Stimulated activated effector memory CD8-positive, alpha-beta T cell treated with anti-CD3 and anti-CD28 coated beads, Interleukin-12 subunit alpha, Interleukin-12 subunit beta, amount 100 ng/mL, for 72 hours (primary cell): Measurements from ENCODE around the gene CDHR5.
"Not testable (repeated sequence)": the region's sequence is repeated elsewhere in the genome, so short reads cannot be mapped to it uniquely, and the experiment has no call there.

Source experiments
- ATAC-seq: fragments of 150-1000 bp; cut with Tn5 transposase; 2 replicates; pipeline ENCODE4 v1.10.0; 2021
- DNase-seq, 2 donors: peaks; one replicate each; pipeline ENCODE4 v3.0.0; 2021 to 2022; ENCODE audit warnings: low spot score in 2 of 2
- H3K27ac Mint-ChIP-seq: one replicate; pipeline ENCODE4 v1.8.0; 2022; ENCODE audit warnings: mild to moderate bottlenecking, mixed read lengths
- H3K36me3 Mint-ChIP-seq: one replicate; pipeline ENCODE4 v1.8.0; 2022; ENCODE audit warnings: mild to moderate bottlenecking, mixed read lengths
- H3K4me1 Mint-ChIP-seq: one replicate; pipeline ENCODE4 v1.8.0; 2022; ENCODE audit warnings: mixed read lengths
- H3K4me3 Mint-ChIP-seq: one replicate; pipeline ENCODE4 v1.8.0; 2022; ENCODE audit warnings: mild to moderate bottlenecking, mixed read lengths
- H3K9me3 Mint-ChIP-seq: one replicate; pipeline ENCODE4 v1.8.0; 2022; ENCODE audit warnings: mixed read lengths

CDHR5 gene

GRCh38 chr11:576811-577610 lies 47.7 kb downstream of the CDHR5 start:
- ATAC-seq: no peak
- H3K4me1 Mint-ChIP-seq: peaks cover 60% of the 10 kb centered on the region

DNA sequence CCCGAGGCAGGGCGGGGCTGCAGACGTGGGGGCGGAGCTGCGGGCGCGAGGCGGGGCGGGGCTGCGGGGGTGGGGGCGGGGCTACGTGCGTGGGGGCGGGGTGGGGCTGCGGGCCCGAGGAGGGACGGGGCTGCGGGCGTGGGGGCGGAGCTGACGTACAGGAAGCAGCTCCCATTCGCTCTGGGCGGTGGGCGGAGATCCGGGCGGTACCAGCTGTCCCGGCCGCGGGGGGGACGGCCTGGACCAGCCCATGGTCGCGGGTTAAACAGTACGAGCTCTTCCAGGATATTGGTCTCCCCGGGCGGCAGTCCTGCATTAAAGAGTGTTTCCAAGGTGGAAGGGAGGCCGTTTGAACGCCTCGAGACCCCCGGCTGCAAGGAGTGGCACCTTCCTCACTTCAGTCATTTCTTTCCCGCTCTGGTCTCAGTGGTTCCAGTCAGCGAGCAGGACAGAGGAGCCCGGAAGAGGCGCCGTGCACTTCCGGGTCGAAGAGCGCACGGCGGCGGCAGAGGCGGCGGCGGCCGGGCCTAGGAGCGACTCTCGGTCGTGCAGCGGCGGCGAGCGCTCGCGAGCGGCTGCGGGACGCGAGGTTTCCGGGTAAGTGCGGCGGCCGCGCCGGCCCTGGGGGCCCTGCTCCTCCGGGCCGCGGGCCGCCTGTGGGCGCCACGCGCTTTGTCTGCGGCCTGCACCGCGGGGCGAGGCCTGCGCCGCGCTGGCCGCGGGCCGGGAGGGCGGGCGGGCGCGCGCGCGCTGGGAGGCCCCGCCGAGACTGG lies 48.6 kb downstream of the CDHR5 start, which contains the start of gene PHRF1:
Gene PHRF1, plus strand, starts transcription at position 475 of the 773 bp plus-strand sequence. CDS start 5,043 bp downstream, outside the sequence.
- H3K4me1 Mint-ChIP-seq: peaks cover 51% of the 10 kb centered on the region
- peak within 1 kb of the TSS; percentile 82 for H3K4me3 Mint-ChIP-seq
- DNase-seq (peak; percentile 95 to 97), ATAC-seq (peak; percentile 93)
- H3K36me3 Mint-ChIP-seq: peaks cover 48% of the 10 kb centered on the region
- no peaks in the 10 kb centered on the region for H3K9me3 Mint-ChIP-seq
- peak within 1 kb of the TSS; percentile 99 for H3K27ac Mint-ChIP-seq

More at GRCh38 chr11:576811-577610, 47.7 kb downstream of the CDHR5 start:
- peak in 1 of 2 donors; percentile 58 for DNase-seq
- H3K9me3 Mint-ChIP-seq: no peaks in the 10 kb centered on the region
- H3K27ac Mint-ChIP-seq: peak overlapping the region; percentile 84
- H3K36me3 Mint-ChIP-seq: peaks cover 56% of the 10 kb centered on the region
- H3K4me3 Mint-ChIP-seq: peak overlapping the region; percentile 82

- Mint-ChIP-seq H3K27ac (peak overlapping the region; percentile 99), H3K4me1 (peaks cover 47% of the 10 kb centered on the region), H3K36me3 (peaks cover 40% of the 10 kb centered on the region), H3K4me3 (peak overlapping the region; percentile 82), H3K9me3 (no peaks in the 10 kb centered on the region)
- ATAC-seq (peak; percentile 49), DNase-seq (no peak)
Measured at GRCh38 chr11:575313-575995, 49.3 kb downstream of the CDHR5 start.

- Mint-ChIP-seq H3K4me3 (peak overlapping the region; percentile 82), H3K9me3 (no peaks in the 10 kb centered on the region), H3K36me3 (peaks cover 37% of the 10 kb centered on the region), H3K27ac (peak overlapping the region; percentile 58), H3K4me1 (peaks cover 40% of the 10 kb centered on the region)
- peak in 1 of 2 donors; percentile 60 for DNase-seq
- ATAC-seq: no peak
Measured at GRCh38 chr11:574632-575312, 50.0 kb downstream of the CDHR5 start.

- H3K36me3 Mint-ChIP-seq: peaks cover 33% of the 10 kb centered on the region
- H3K27ac Mint-ChIP-seq, ATAC-seq, DNase-seq, H3K9me3 Mint-ChIP-seq: not testable (repeated sequence)
- H3K4me3 Mint-ChIP-seq: peak overlapping the region; percentile 82
- H3K4me1 Mint-ChIP-seq: peaks cover 33% of the 10 kb centered on the region
Measured at GRCh38 chr11:574031-574570, 50.7 kb downstream of the CDHR5 start.

DNA sequence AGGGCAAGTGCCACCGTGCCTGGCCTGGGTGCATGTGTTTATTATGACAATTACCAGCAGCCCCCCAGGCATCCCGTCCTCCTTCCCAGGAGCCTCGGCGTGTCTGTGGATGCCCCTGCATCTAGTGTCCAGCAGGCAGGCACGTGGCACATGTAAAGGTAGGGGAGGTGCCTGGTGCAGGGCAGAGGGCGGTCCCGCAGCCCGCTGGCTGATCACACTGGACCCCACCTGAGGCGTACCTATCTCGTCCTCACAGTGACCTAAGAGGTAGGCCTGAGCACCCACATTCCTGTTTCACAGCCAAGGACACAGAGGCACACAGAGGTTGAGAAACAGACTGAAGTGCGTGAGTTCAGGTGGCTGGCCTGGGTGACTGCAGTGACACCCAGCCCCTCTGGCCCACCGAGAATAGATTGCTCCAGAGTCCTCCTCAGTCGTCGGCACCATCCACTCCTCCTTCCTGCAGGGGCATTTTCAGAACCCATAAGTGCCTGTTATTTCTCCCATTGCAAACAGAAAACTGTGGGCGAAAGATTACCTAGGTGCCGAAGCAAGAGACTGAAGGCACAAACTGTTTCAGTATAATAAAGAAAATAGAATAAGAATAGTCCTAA lies 51.5 kb downstream of the CDHR5 start:
- H3K36me3 Mint-ChIP-seq: peaks cover 25% of the 10 kb centered on the region
- no peak overlapping the region for H3K27ac Mint-ChIP-seq
- no peaks in the 10 kb centered on the region for H3K9me3 Mint-ChIP-seq
- DNase-seq: no peak
- no peak for ATAC-seq
- no peak overlapping the region for H3K4me3 Mint-ChIP-seq
- peaks cover 25% of the 10 kb centered on the region for H3K4me1 Mint-ChIP-seq

- ATAC-seq (no peak), DNase-seq (no peak)
- Mint-ChIP-seq H3K9me3 (no peaks in the 10 kb centered on the region), H3K27ac (no peak overlapping the region), H3K4me1 (peaks cover 14% of the 10 kb centered on the region), H3K36me3 (peaks cover 26% of the 10 kb centered on the region), H3K4me3 (no peak overlapping the region)
Measured at GRCh38 chr11:571802-572185, 53.0 kb downstream of the CDHR5 start.

DNA sequence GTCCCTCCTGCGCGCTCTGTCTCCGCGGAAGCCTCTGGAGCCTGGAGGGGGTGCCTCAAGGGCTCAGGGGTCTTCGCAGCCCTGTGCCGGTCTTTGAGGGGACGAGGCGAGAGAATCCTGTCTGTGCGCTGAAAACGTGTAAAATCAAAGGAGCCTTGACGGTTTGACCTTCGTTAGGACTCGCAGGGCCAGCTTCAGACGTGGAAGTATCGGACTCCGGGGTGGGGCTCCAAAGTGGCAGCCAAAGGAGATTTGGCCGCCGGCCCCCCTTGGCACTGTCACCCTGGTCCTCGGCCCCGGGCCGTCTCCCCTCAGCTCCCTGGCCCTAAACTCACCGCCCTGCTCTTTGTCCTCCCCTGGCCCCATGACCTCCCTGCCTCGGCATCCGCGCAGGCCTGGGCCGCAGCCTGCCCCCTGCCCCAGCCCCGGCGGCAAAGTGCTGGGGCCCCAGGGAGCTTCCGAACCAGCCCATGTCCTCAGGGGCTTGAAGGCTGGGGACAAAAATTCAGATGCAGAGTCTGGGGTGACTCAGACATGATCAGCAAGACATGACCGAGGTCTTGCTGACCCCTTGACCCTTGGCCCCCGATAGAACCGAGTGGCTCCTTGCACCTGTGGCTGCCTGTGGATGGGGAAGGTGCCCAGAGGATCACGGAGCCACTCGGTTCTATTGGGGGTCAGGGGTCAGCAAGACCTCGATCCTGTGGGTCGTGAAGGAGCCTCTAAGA lies 55.4 kb downstream of the CDHR5 start:
- peak overlapping the region; percentile 75 for H3K4me3 Mint-ChIP-seq
- H3K27ac Mint-ChIP-seq: peak overlapping the region; percentile 54
- ATAC-seq: no peak

DNA sequence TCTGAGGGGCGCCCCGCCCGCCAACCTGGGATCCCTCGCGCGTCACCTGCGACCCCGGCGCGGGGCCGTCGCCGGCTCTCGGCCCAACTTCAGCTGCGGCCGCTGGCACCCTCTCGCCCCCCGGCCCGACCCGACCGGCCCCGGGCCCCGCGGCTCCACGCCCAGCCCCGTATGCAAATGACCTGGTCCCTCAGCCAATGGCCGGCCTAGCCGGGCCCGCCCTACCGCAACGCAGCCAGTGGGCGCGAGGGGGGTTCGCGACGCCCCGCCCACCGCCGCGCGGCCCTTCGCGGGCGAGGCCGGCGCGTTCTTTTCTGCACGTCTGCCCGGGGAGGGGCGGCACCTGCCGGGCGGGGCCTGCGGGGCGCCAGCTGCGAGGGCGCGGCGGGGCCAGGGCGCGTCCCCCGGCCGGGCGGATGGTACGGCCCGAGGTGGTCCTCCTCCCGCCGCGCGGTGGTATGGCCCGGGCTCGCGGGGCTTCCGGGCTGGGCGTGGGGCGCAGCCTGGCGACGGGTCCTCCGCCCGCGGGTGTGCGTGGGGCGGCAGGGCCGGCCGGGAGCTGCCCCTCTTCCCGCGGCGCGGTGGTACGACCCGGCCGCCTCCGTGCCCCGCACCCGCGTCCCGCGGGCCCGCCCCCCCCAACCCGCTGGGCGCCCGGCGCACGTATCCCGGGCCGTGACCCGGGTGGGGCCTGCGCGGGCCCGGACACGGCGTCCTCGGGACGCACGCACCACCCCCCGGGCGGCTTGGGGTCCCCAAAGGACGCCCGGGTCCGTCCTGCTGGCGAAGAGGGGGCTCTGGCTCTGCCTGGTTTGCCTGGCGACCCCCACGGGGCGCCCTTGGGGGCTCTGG lies 56.2 kb downstream of the CDHR5 start:
- Mint-ChIP-seq H3K9me3 (no peaks in the 10 kb centered on the region), H3K36me3 (peaks cover 39% of the 10 kb centered on the region), H3K4me3 (peak overlapping the region; percentile 75), H3K4me1 (peaks cover 4% of the 10 kb centered on the region), H3K27ac (peak overlapping the region; percentile 54)
- DNase-seq: peak; percentile 93 to 98
- peak; percentile 94 for ATAC-seq

More for the DNA sequence above, 55.4 kb downstream of the CDHR5 start:
- peaks cover 31% of the 10 kb centered on the region for H3K36me3 Mint-ChIP-seq
- peaks cover 4% of the 10 kb centered on the region for H3K4me1 Mint-ChIP-seq
- no peak for DNase-seq
- no peaks in the 10 kb centered on the region for H3K9me3 Mint-ChIP-seq

DNA sequence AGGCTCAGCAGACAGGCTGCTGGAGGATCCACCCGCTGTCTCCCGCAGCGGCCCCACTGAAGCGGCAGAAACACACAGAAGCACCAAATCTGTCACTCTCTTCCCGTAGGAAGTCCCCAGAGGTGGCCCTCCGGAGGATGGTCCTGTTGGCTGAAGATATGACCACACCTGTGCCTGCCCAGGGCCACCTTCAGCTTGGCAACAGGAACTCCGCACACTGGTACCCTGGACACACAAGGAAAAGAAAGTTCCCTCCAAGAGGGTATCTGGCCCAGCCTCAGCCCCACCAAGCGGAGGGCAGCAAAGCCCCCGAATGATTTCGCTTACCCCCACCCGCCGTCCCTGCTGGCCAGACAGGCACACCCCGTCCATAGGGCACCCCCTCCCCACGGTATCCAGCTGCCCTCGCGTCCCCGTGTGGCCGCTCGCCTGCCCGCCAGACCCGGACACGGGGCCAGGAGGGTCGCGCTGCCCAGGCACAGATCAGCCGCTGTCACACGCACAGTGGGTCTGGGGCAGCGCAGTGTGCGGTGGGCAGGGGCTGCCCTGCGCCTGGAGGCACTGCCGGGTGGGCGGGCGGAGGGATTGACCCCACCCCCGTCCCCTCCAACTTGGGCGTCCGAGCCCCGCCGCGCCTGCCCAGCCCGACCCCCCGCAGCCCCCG lies 57.0 kb downstream of the CDHR5 start:
- DNase-seq: no peak
- no peak for ATAC-seq
- Mint-ChIP-seq H3K4me3 (peak overlapping the region; percentile 75), H3K4me1 (peaks cover 6% of the 10 kb centered on the region), H3K9me3 (no peaks in the 10 kb centered on the region), H3K36me3 (peaks cover 44% of the 10 kb centered on the region), H3K27ac (no peak overlapping the region)

- peak overlapping the region; percentile 37 for H3K27ac Mint-ChIP-seq
- peak overlapping the region; percentile 75 for H3K4me3 Mint-ChIP-seq
- peaks cover 44% of the 10 kb centered on the region for H3K36me3 Mint-ChIP-seq
- ATAC-seq (no peak), DNase-seq (no peak)
- no peaks in the 10 kb centered on the region for H3K9me3 Mint-ChIP-seq
- H3K4me1 Mint-ChIP-seq: peaks cover 6% of the 10 kb centered on the region
Measured at GRCh38 chr11:567011-567628, 57.6 kb downstream of the CDHR5 start.
